Coronary artery (tissue), 2 donors: Measurements from ENCODE around the gene KAZN.
A peak's percentile ranks its signal among the peaks of the same experiment; 100 is the strongest.

Experiments
- DNase-seq: peaks from one replicate; pipeline ENCODE4 v3.0.0-alpha.2; 2017; ENCODE audit warnings: low spot score
- H3K27ac ChIP-seq, 2 donors: fragments of 200-600 bp; sonication (generic); one replicate each; pipeline ENCODE4 v1.5.1; 2016 to 2019
- H3K4me3 ChIP-seq: fragments of 200-600 bp; sonication (generic); 2 replicates; pipeline ENCODE4 v1.5.1; 2016; ENCODE audit warnings: mild to moderate bottlenecking, moderate library complexity
- CTCF ChIP-seq: fragments of 200-600 bp; sonication (generic); IDR thresholded peaks from one replicate; pipeline ENCODE4 v1.5.1; 2019; ENCODE audit warnings: antibody characterized with exemption

KAZN gene

GRCh38 chr1:14877224-14877623, 278.7 kb downstream of the KAZN start:
- DNase-seq, result no peak
- TF ChIP-seq CTCF, result no peak
- H3K4me3 ChIP-seq, result no peak overlapping the region
- no peak overlapping the region for H3K27ac ChIP-seq

GRCh38 chr1:14878124-14878523, 279.6 kb downstream of the KAZN start:
- DNase-seq, result no peak
- no peak overlapping the region for H3K27ac ChIP-seq
- no peak for TF ChIP-seq CTCF
- no peak overlapping the region for H3K4me3 ChIP-seq

- TF ChIP-seq CTCF, result no peak
- H3K4me3 ChIP-seq, result no peak overlapping the region
- DNase-seq, result no peak
- no peak overlapping the region for H3K27ac ChIP-seq
Observed at GRCh38 chr1:14878951-14879350, 280.5 kb downstream of the KAZN start.

GRCh38 chr1:14880456-14881316, 282.2 kb downstream of the KAZN start:
- Histone ChIP-seq H3K27ac (peak overlapping the region in 1 of 2 donors; percentile 48), H3K4me3 (no peak overlapping the region)
- DNase-seq, result no peak
- TF ChIP-seq CTCF, result no peak

GRCh38 chr1:14881775-14882672, 283.5 kb downstream of the KAZN start:
- no peak overlapping the region for H3K27ac ChIP-seq
- TF ChIP-seq CTCF, result no peak
- DNase-seq, result no peak

GRCh38 chr1:14884614-14885175, 286.2 kb downstream of the KAZN start:
- Histone ChIP-seq H3K27ac (no peak overlapping the region), H3K4me3 (no peak overlapping the region)
- no peak for TF ChIP-seq CTCF
- no peak for DNase-seq

More at GRCh38 chr1:14881775-14882672, 283.5 kb downstream of the KAZN start:
- H3K4me3 ChIP-seq, result no peak overlapping the region
